ENCODE data around the gene FADS3. TPM values are rescaled to one million over a fixed set of nuclear protein-coding genes. Genes with fewer than 3 reads are reported as not detected.
A peak's percentile ranks its signal among the peaks of the same experiment; 100 is the strongest.

Gene FADS3
- total RNA-seq, 1 experiment from 2014 or later, result 65.8 TPM

GRCh38 chr11:61888590-61888989 lies 2.8 kb downstream of the FADS3 start:
- no peaks in the 10 kb centered on the region for H3K27me3 ChIP-seq (ENCODE audit: insufficient read depth, low read length)
- H3K9ac ChIP-seq (ENCODE audit: low read length), result no peak overlapping the region
- BruUV-seq (replicated peaks), result TSS peak; percentile 21
- TF ChIP-seq ZBTB33 (IDR thresholded peaks at IDR 0.05; ENCODE audit: extremely low read depth, insufficient replicate concordance, low read length) (no peak), EZH2phosphoT487 (IDR thresholded peaks at IDR 0.05; ENCODE audit: borderline replicate concordance) (no peak), ZNF274 (IDR thresholded peaks at IDR 0.05; ENCODE audit: low read depth, low read length) (no peak), JUND (IDR thresholded peaks at IDR 0.05) (no peak), EZH2 (IDR thresholded peaks at IDR 0.05) (no peak), CEBPB (IDR thresholded peaks at IDR 0.05; ENCODE audit: low read depth) (no peak), POLR2AphosphoS5 (IDR thresholded peaks at IDR 0.05; ENCODE audit: low read depth, low read length) (no peak)
- H3K9me3 ChIP-seq (ENCODE audit: control insufficient read depth in 1 of 2, insufficient read depth in 1 of 2, low read depth in 1 of 2, low read length in 2 of 2), result peaks cover 0 to 6% of the 10 kb centered on the region in 2 experiments; a peak in 1 of 4 replicates
- ChIA-PET RAD21 (ENCODE audit: low non-redundant PET in 1 of 2, low total read pairs in 2 of 2, uncharacterized antibody in 2 of 2, unreplicated experiment in 2 of 2) (no interaction called here), POLR2A (no interaction called here), CTCF (interaction anchor here (0.6 to 1.1 kb wide), 3 partner anchors 10 to 1794 kb away, joined by 3 to 4 read pairs (median 3); no protein-coding TSS in a partner anchor)
- peaks cover 0 to 3% of the 10 kb centered on the region in 2 experiments; a peak in 1 of 4 replicates for H3K36me3 ChIP-seq (ENCODE audit: control insufficient read depth in 1 of 2, insufficient read depth in 2 of 2, low read length in 2 of 2)
- H3K4me2 ChIP-seq (ENCODE audit: low read length), result no peak overlapping the region
- ATAC-seq (no peak), DNase-seq (ENCODE audit: low read depth, low spot score) (no peak)
- no peaks in the 10 kb centered on the region; the same call in 1 of the 2 replicates for H3K79me2 ChIP-seq (ENCODE audit: insufficient read depth, low read length)
- intact Hi-C loops (cut with micrococcal nuclease), result no loop called here
- peaks cover 21 to 32% of the 10 kb centered on the region in 2 experiments for H3K4me1 ChIP-seq (ENCODE audit: control insufficient read depth in 1 of 2, insufficient read depth in 2 of 2, low read length in 2 of 2)
- no peak overlapping the region for H3K4me3 ChIP-seq (replicated peaks in 1 of 2; ENCODE audit: low read depth in 1 of 2, low read length in 2 of 2)
- no peak overlapping the region for H2AFZ ChIP-seq (ENCODE audit: low read depth, low read length, poor library complexity, severe bottlenecking)
- H3K27ac ChIP-seq (ENCODE audit: low read depth, low read length), result no peak overlapping the region
- no peaks in the 10 kb centered on the region for H4K20me1 ChIP-seq (ENCODE audit: insufficient read depth)
- H3K9me2 ChIP-seq (ENCODE audit: insufficient read depth), result no peaks in the 10 kb centered on the region

All from HCT116 (cell line).